CD14-positive monocyte (primary cell): ENCODE measurements around the gene PSMB5. TPM values are rescaled to one million over a fixed set of nuclear protein-coding genes. Genes with fewer than 3 reads are reported as not detected.

ENCODE experiments used
- DNase-seq, 3 donors: peaks; one replicate each; pipeline ENCODE4 v3.0.0-alpha.2; 2011 to 2022
- H2AFZ ChIP-seq: 2 replicates; pipeline ENCODE4 v1.6.0; 2012; ENCODE audit warnings: mild to moderate bottlenecking, low read depth, low read length, inconsistent platforms; ENCODE audit not compliant: insufficient read depth, poor library complexity, severe bottlenecking
- H3K27ac ChIP-seq, 2 donors: 1 replicate in 1 of 2; 2 replicates in 1 of 2; pipeline ENCODE4 v1.5.1; 2012 to 2013; ENCODE audit warnings: low read length in 2 of 2, control low read depth in 1 of 2, inconsistent platforms in 1 of 2, low read depth in 1 of 2, mild to moderate bottlenecking in 1 of 2
- H3K27me3 ChIP-seq, 2 donors: one replicate each; pipeline versions ENCODE4 v1.6.0 to v1.6.1; 2011 to 2013; ENCODE audit warnings: low read length in 2 of 2; ENCODE audit not compliant: control insufficient read depth in 2 of 2, insufficient read depth in 2 of 2
- H3K36me3 ChIP-seq, 2 donors: replicated peaks in 1 of 2; 1 replicate in 1 of 2; 2 replicates in 1 of 2; pipeline versions ENCODE4 v1.5.1 to v1.6.1; 2012 to 2013; ENCODE audit warnings: low read length in 2 of 2, control low read depth in 1 of 2, inconsistent platforms in 1 of 2, mild to moderate bottlenecking in 1 of 2; ENCODE audit not compliant: insufficient read depth in 2 of 2, control insufficient read depth in 1 of 2
- H3K4me1 ChIP-seq, 2 donors: 1 replicate in 1 of 2; 2 replicates in 1 of 2; pipeline versions ENCODE4 v1.5.1 to v1.6.1; 2012 to 2013; ENCODE audit warnings: low read length in 2 of 2, control low read depth in 1 of 2, inconsistent platforms in 1 of 2, mild to moderate bottlenecking in 1 of 2, moderate library complexity in 1 of 2; ENCODE audit not compliant: insufficient read depth in 2 of 2, control insufficient read depth in 1 of 2
- H3K4me2 ChIP-seq: replicated peaks from 2 replicates; pipeline ENCODE3; 2012; ENCODE audit warnings: low read length, moderate library complexity, mild to moderate bottlenecking; ENCODE audit not compliant: poor library complexity, severe bottlenecking; ENCODE audit errors: extremely low read depth
- H3K4me3 ChIP-seq, 3 experiments: fragments of 200-600 bp in 1 of 3; sonication (generic) in 1 of 3; replicated peaks in 1 of 3; 1 replicate in 2 of 3; 2 replicates in 1 of 3; pipeline ENCODE4 v1.5.1; 2011 to 2013; ENCODE audit warnings: low read length in 3 of 3, mild to moderate bottlenecking in 3 of 3, control low read depth in 2 of 3, low read depth in 2 of 3, inconsistent platforms in 1 of 3, moderate library complexity in 1 of 3
- H3K79me2 ChIP-seq: 2 replicates; pipeline ENCODE4 v1.6.0; 2012; ENCODE audit warnings: mild to moderate bottlenecking, control low read depth, inconsistent platforms, low read length, moderate library complexity; ENCODE audit not compliant: insufficient read depth
- H3K9ac ChIP-seq: 2 replicates; pipeline ENCODE4 v1.6.0; 2017; ENCODE audit warnings: low read length, mild to moderate bottlenecking; ENCODE audit not compliant: insufficient read depth, poor library complexity, severe bottlenecking
- H3K9me3 ChIP-seq, 2 donors: replicated peaks in 1 of 2; 1 replicate in 1 of 2; 2 replicates in 1 of 2; pipeline versions ENCODE4 v1.5.1 to v1.6.1; 2012 to 2013; ENCODE audit warnings: low read length in 2 of 2, control low read depth in 1 of 2; ENCODE audit not compliant: control insufficient read depth in 1 of 2, insufficient read depth in 1 of 2
- H4K20me1 ChIP-seq: 2 replicates; pipeline ENCODE4 v1.6.0; 2012; ENCODE audit warnings: mild to moderate bottlenecking, low read length, control low read depth, moderate library complexity; ENCODE audit not compliant: insufficient read depth
- H3K27ac Mint-ChIP-seq, 7 donors: one replicate each; pipeline ENCODE4 v1.8.0; 2020; ENCODE audit warnings: mild to moderate bottlenecking in 7 of 7, mixed read lengths in 7 of 7, moderate library complexity in 6 of 7, inconsistent platforms in 2 of 7
- H3K27me3 Mint-ChIP-seq, 3 donors: one replicate each; pipeline ENCODE4 v1.8.0; 2021 to 2022; ENCODE audit warnings: low read depth in 3 of 3, mild to moderate bottlenecking in 3 of 3, mixed read lengths in 3 of 3, moderate library complexity in 3 of 3, inconsistent platforms in 1 of 3
- H3K36me3 Mint-ChIP-seq, 2 donors: one replicate each; pipeline ENCODE4 v1.8.0; 2020; ENCODE audit warnings: mixed read lengths in 2 of 2, inconsistent platforms in 1 of 2, mild to moderate bottlenecking in 1 of 2
- H3K4me1 Mint-ChIP-seq: one replicate; pipeline ENCODE4 v1.8.0; 2020; ENCODE audit warnings: mild to moderate bottlenecking, mixed read lengths
- H3K4me3 Mint-ChIP-seq, 2 donors: one replicate each; pipeline ENCODE4 v1.8.0; 2020; ENCODE audit warnings: mild to moderate bottlenecking in 2 of 2, mixed read lengths in 2 of 2, moderate library complexity in 1 of 2
- H3K9me3 Mint-ChIP-seq, 7 donors: one replicate each; pipeline ENCODE4 v1.8.0; 2020 to 2022; ENCODE audit warnings: mixed read lengths in 7 of 7, mild to moderate bottlenecking in 6 of 7, moderate library complexity in 6 of 7, inconsistent platforms in 2 of 7
- WGBS: methylation state at CpG from one replicate; pipeline ENCODE4 v1.1.5; 2013; ENCODE audit warnings: missing lambda C conversion rate; ENCODE audit not compliant: insufficient coverage; 5-methylcytosine and 5-hydroxymethylcytosine counted together
- intact Hi-C, 2 donors: fragments of 100-400 bp; cut with micrococcal nuclease; formaldehyde crosslinking; loops; one replicate each; pipeline versions ENCODE4 v1.15.0 to v1.15.1; 2023
- polyA plus RNA-seq, 3 donors: library from polyadenylated mRNA; depleted of rRNA in 1 of 3; unstranded in 2 of 3; stranded (reverse) in 1 of 3; fragments of 300-500 nt in 2 of 3; fragments of >200 nt in 1 of 3; fragmentation: Illumina TruSeq in 2 of 3; gene quantifications; 1 replicate in 2 of 3; 2 replicates in 1 of 3; pipeline ENCODE4 v1.2.3, GENCODE V29; 2012 to 2021
- TF ChIP-seq, protein P1 (sequence below): fragments of 200-600 bp; IDR thresholded peaks from one replicate; pipeline ENCODE4 v1.8.0; 2022; ENCODE audit warnings: antibody characterized with exemption, mild to moderate bottlenecking

Gene PSMB5
- polyA plus RNA-seq, 3 donors: 16.8 to 61.8 (median 57.6) TPM

DNA sequence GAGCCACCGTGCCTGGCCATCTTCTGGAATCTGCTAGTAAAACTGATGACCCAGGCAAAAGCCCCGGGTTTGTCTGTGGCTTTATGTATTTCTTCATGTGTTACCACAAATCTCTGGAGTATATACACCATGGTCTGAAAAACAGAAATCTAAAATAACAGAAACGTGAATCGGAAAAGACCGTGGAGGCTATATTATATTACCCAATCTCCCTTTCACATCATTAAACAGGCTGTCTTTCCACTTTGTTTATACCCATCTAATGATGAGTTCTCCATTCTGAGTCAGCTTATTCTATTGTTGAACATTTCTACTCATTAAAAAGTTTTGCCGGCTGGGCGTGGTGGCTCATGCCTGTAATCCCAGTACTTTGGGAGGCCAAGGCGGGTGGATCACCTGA is 42.8 kb downstream of the PSMB5 start:
- H3K9me3 ChIP-seq: no peaks in the 10 kb centered on the region
- Mint-ChIP-seq H3K9me3 (no peaks in the 10 kb centered on the region), H3K4me1 (peaks cover 5% of the 10 kb centered on the region), H3K36me3 (peaks cover 44 to 67% of the 10 kb centered on the region in 2 donors), H3K27ac (peak overlapping the region in 1 of 7 donors; percentile 50), H3K27me3 (peaks cover 0 to 1% (median 0%) of the 10 kb centered on the region in 3 donors), H3K4me3 (no peak overlapping the region)
- H3K9ac ChIP-seq: no peak overlapping the region
- H3K4me3 ChIP-seq: no peak overlapping the region
- intact Hi-C loops: no loop called here
- no peak overlapping the region for H2AFZ ChIP-seq
- no peak overlapping the region for H3K4me2 ChIP-seq
- peaks cover 12 to 43% of the 10 kb centered on the region in 2 donors for H3K36me3 ChIP-seq
- DNase-seq: no peak
- no peaks in the 10 kb centered on the region for H3K4me1 ChIP-seq
- no peak overlapping the region for H3K27ac ChIP-seq
- 100% methylated on average over 3 of the region's 8 CpGs for WGBS
- no peaks in the 10 kb centered on the region for H3K79me2 ChIP-seq
- H3K27me3 ChIP-seq: no peaks in the 10 kb centered on the region
- no peaks in the 10 kb centered on the region for H4K20me1 ChIP-seq
- TF ChIP-seq, protein P1, sequence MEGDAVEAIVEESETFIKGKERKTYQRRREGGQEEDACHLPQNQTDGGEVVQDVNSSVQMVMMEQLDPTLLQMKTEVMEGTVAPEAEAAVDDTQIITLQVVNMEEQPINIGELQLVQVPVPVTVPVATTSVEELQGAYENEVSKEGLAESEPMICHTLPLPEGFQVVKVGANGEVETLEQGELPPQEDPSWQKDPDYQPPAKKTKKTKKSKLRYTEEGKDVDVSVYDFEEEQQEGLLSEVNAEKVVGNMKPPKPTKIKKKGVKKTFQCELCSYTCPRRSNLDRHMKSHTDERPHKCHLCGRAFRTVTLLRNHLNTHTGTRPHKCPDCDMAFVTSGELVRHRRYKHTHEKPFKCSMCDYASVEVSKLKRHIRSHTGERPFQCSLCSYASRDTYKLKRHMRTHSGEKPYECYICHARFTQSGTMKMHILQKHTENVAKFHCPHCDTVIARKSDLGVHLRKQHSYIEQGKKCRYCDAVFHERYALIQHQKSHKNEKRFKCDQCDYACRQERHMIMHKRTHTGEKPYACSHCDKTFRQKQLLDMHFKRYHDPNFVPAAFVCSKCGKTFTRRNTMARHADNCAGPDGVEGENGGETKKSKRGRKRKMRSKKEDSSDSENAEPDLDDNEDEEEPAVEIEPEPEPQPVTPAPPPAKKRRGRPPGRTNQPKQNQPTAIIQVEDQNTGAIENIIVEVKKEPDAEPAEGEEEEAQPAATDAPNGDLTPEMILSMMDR: no peak

DNA sequence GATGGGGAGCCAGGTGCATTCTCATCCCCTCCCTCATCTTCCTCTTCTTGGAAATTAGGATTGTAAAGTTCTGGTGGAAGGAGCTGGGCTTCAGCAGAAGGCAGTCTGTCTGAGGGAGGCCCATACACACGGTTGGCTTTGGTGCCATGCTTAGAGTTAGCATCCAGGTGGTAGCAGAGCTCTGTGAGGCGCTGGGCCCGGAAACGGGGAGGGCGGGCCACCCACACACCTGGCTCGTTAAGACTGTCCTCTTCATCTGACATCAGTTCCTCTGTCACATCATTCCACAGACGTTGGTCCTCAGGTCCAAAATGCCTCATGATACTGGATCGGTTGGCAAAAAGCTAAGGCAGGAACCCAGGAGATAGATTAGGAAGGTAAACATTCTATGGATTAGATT is 47.4 kb downstream of the PSMB5 start:
- H3K4me1 Mint-ChIP-seq: no peaks in the 10 kb centered on the region
- H2AFZ ChIP-seq: no peak overlapping the region
- peaks cover 10 to 30% of the 10 kb centered on the region in 2 donors for H3K36me3 ChIP-seq
- H3K4me3 ChIP-seq: no peak overlapping the region
- intact Hi-C loops: loop anchor here in 1 of 2 donors (10.0 kb wide), 1 partner anchor 52 kb away; no protein-coding TSS in a partner anchor
- peaks cover 0 to 1% of the 10 kb centered on the region in 2 donors for H3K27me3 ChIP-seq
- H3K27ac Mint-ChIP-seq: no peak overlapping the region
- no peak overlapping the region for H3K27ac ChIP-seq
- DNase-seq: no peak
- H3K79me2 ChIP-seq: no peaks in the 10 kb centered on the region
- H3K4me2 ChIP-seq: no peak overlapping the region
- 94% methylated on average over 2 of the region's 8 CpGs for WGBS
- H3K9me3 ChIP-seq: no peaks in the 10 kb centered on the region
- peaks cover 38 to 52% of the 10 kb centered on the region in 2 donors for H3K36me3 Mint-ChIP-seq
- no peak overlapping the region for H3K9ac ChIP-seq
- H3K4me1 ChIP-seq: peaks cover 8 to 10% of the 10 kb centered on the region in 2 donors
- H3K9me3 Mint-ChIP-seq: peaks cover 0 to 2% (median 0%) of the 10 kb centered on the region in 7 donors
- peaks cover 0 to 1% (median 0%) of the 10 kb centered on the region in 3 donors for H3K27me3 Mint-ChIP-seq
- H4K20me1 ChIP-seq: no peaks in the 10 kb centered on the region
- TF ChIP-seq, protein P1: no peak
- no peak overlapping the region for H3K4me3 Mint-ChIP-seq
